Stomach (tissue), 4 donors: ENCODE data around the gene MAN1A1.

Experiments used
- EP300 ChIP-seq: sonication (generic); formaldehyde crosslinking; IDR thresholded peaks from one replicate; pipeline ENCODE4 v1.6.1; 2017; ENCODE audit warnings: antibody characterized with exemption
- POLR2A ChIP-seq, 4 donors: fragments of 450-650 bp; IDR thresholded peaks; one replicate each; pipeline ENCODE4 v1.6.1; 2016; ENCODE audit warnings: antibody characterized with exemption in 4 of 4, control low read depth in 2 of 4, mild to moderate bottlenecking in 1 of 4, moderate library complexity in 1 of 4
- POLR2AphosphoS5 ChIP-seq, 3 donors: sonication (generic); formaldehyde crosslinking; IDR thresholded peaks; one replicate each; pipeline ENCODE4 v1.6.1; 2016; ENCODE audit warnings: antibody characterized with exemption in 3 of 3
- TF ChIP-seq, protein P1 (sequence below), 7 experiments: fragments of 450-650 bp in 4 of 7; fragments of 200-600 bp in 3 of 7; sonication (generic) in 3 of 7; IDR thresholded peaks; one replicate each; pipeline ENCODE4 v1.5.1; 2016 to 2019; ENCODE audit warnings: antibody characterized with exemption in 7 of 7, control low read depth in 2 of 7, mild to moderate bottlenecking in 1 of 7

- TF ChIP-seq, protein P1, sequence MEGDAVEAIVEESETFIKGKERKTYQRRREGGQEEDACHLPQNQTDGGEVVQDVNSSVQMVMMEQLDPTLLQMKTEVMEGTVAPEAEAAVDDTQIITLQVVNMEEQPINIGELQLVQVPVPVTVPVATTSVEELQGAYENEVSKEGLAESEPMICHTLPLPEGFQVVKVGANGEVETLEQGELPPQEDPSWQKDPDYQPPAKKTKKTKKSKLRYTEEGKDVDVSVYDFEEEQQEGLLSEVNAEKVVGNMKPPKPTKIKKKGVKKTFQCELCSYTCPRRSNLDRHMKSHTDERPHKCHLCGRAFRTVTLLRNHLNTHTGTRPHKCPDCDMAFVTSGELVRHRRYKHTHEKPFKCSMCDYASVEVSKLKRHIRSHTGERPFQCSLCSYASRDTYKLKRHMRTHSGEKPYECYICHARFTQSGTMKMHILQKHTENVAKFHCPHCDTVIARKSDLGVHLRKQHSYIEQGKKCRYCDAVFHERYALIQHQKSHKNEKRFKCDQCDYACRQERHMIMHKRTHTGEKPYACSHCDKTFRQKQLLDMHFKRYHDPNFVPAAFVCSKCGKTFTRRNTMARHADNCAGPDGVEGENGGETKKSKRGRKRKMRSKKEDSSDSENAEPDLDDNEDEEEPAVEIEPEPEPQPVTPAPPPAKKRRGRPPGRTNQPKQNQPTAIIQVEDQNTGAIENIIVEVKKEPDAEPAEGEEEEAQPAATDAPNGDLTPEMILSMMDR (IDR thresholded peaks at IDR 0.05), result no peak
- TF ChIP-seq EP300 (no peak), POLR2AphosphoS5 (IDR thresholded peaks at IDR 0.05) (no peak), POLR2A (IDR thresholded peaks at IDR 0.05) (no peak)
These were observed 177.5 kb downstream of the MAN1A1 start for GRCh38 chr6:119171864-119172588.
